ENCODE measurements around the gene SPPL3.

DNA sequence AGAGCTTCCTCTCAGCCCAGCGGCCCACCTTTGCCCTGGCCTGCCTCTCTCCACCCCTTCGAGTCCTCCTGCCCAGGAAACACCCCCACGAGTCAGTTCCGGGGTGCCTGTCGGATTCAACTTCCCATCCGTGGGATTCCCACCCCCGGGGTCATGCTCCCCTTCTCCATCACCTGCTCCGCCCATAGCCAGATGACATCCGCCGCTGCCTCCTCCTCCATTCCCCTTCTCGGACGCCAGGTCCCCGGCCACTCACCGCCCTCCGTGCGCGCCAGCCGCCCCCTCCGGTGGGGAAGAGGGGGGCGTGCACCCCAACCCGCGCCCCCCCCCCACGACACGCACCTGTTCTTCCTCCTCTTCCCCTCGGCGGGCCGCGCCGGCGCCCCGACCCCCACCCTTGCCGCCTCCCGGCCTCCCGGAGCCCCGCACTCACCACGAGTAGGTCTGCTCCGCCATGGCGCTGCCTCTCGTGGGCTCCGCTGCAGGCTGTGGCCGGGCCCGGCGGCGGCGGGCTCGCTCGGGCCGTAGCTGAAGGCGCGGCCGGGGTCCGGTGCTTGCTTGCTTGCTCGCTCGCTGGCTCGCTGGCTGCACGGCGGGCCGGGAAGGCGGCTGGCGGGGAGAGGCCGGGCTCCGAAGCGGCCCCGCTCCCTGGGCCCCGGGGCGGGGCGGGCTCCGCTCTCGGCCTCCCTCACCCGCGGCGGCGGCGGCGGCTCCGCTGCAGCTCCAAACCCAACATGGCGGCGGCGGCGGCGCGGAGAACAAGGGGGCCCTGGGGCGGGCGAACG, 554 bp downstream of the SPPL3 start:
- TF ChIP-seq, protein P1, sequence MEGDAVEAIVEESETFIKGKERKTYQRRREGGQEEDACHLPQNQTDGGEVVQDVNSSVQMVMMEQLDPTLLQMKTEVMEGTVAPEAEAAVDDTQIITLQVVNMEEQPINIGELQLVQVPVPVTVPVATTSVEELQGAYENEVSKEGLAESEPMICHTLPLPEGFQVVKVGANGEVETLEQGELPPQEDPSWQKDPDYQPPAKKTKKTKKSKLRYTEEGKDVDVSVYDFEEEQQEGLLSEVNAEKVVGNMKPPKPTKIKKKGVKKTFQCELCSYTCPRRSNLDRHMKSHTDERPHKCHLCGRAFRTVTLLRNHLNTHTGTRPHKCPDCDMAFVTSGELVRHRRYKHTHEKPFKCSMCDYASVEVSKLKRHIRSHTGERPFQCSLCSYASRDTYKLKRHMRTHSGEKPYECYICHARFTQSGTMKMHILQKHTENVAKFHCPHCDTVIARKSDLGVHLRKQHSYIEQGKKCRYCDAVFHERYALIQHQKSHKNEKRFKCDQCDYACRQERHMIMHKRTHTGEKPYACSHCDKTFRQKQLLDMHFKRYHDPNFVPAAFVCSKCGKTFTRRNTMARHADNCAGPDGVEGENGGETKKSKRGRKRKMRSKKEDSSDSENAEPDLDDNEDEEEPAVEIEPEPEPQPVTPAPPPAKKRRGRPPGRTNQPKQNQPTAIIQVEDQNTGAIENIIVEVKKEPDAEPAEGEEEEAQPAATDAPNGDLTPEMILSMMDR (IDR thresholded peaks at IDR 0.05), result peak in 1 of 5 experiments; percentile 10
- no peak for TF ChIP-seq POLR2A (IDR thresholded peaks at IDR 0.05)
- peak in 1 of 2 donors; percentile 46 for TF ChIP-seq EP300 (IDR thresholded peaks at IDR 0.05)

Data from tibial nerve (tissue), 4 donors.